B cell (primary cell): Measurements from ENCODE around the gene PRORP. TPM values are rescaled to one million over a fixed set of nuclear protein-coding genes. Genes with fewer than 3 reads are reported as not detected.

Source experiments
- ATAC-seq: fragments of 200-7000 bp; cut with Tn5 transposase; one replicate; pipeline ENCODE4 v1.10.0; 2021; ENCODE audit warnings: low read depth, mild to moderate bottlenecking, moderate number of reproducible peaks, moderate library complexity
- CTCF ChIA-PET: fragments of 350-600 bp; sonication (Branson Sonifier 250); formaldehyde crosslinking; loops from one replicate; lab custom pipeline; 2021; ENCODE audit warnings: antibody characterized with exemption, inconsistent platforms; lab: Charles Lee
- POLR2A ChIA-PET: fragments of 350-600 bp; sonication (Branson Sonifier 250); formaldehyde crosslinking; loops from one replicate; lab custom pipeline; 2021; ENCODE audit warnings: antibody characterized with exemption; lab: Charles Lee
- DNase-seq: peaks from one replicate; pipeline ENCODE4 v3.0.0; 2013
- H2AFZ ChIP-seq: 2 replicates; pipeline ENCODE4 v1.6.1; 2012; ENCODE audit warnings: mild to moderate bottlenecking, low read depth, low read length; ENCODE audit not compliant: insufficient read depth, poor library complexity, severe bottlenecking
- H3K27ac ChIP-seq, 2 donors: 1 replicate in 1 of 2; 2 replicates in 1 of 2; pipeline ENCODE4 v1.5.1; 2012 to 2013; ENCODE audit warnings: low read length in 2 of 2, mild to moderate bottlenecking in 2 of 2, moderate library complexity in 1 of 2
- H3K27me3 ChIP-seq, 4 experiments: fragments of 200-600 bp in 1 of 4; sonication (generic) in 1 of 4; replicated peaks in 1 of 4; 1 replicate in 2 of 4; 2 replicates in 2 of 4; pipeline versions ENCODE4 v1.6.1 to v1.7.0; 2013 to 2016; ENCODE audit warnings: low read length in 3 of 4, mild to moderate bottlenecking in 2 of 4, mixed read lengths in 1 of 4, moderate library complexity in 1 of 4; ENCODE audit not compliant: insufficient read depth in 4 of 4, control insufficient read depth in 3 of 4; ENCODE audit errors: control extremely low read depth in 1 of 4
- H3K36me3 ChIP-seq, 2 experiments: replicated peaks in 1 of 2; 1 replicate in 1 of 2; 2 replicates in 1 of 2; pipeline versions ENCODE4 v1.6.1 to v1.7.1; 2013; ENCODE audit warnings: low read length in 1 of 2; ENCODE audit not compliant: insufficient read depth in 2 of 2, control insufficient read depth in 1 of 2; ENCODE audit errors: control extremely low read depth in 1 of 2, extremely low read depth in 1 of 2
- H3K4me1 ChIP-seq, 2 donors: fragments of 200-600 bp in 1 of 2; sonication (generic) in 1 of 2; 1 replicate in 1 of 2; 2 replicates in 1 of 2; pipeline versions ENCODE4 v1.5.1 to v1.6.1; 2013 to 2017; ENCODE audit warnings: low read length in 2 of 2; ENCODE audit not compliant: control insufficient read depth in 2 of 2, insufficient read depth in 2 of 2
- H3K4me2 ChIP-seq: replicated peaks from 2 replicates; pipeline ENCODE3; 2012; ENCODE audit warnings: mild to moderate bottlenecking, low read depth, low read length; ENCODE audit not compliant: poor library complexity, severe bottlenecking
- H3K4me3 ChIP-seq, 5 experiments: fragments of 200-600 bp in 1 of 5; sonication (generic) in 1 of 5; 1 replicate in 3 of 5; 2 replicates in 2 of 5; pipeline versions ENCODE4 v1.5.1 to v1.7.0; 2011 to 2016; ENCODE audit warnings: low read length in 4 of 5, mild to moderate bottlenecking in 4 of 5, low read depth in 2 of 5, control low read depth in 1 of 5, moderate library complexity in 1 of 5; ENCODE audit not compliant: insufficient read depth in 1 of 5; ENCODE audit errors: control extremely low read depth in 1 of 5, extremely low read depth in 1 of 5
- H3K79me2 ChIP-seq: fragments of 200-600 bp; sonication (generic); one replicate; pipeline ENCODE4 v1.6.0; 2016; ENCODE audit warnings: low read length; ENCODE audit not compliant: control insufficient read depth, insufficient read depth
- H3K9ac ChIP-seq: fragments of 200-600 bp; sonication (generic); 2 replicates; pipeline ENCODE4 v1.6.1; 2017; ENCODE audit warnings: mild to moderate bottlenecking, low read length, moderate library complexity
- H3K9me3 ChIP-seq, 3 donors: one replicate each; pipeline versions ENCODE4 v1.6.1 to v1.7.1; 2013; ENCODE audit warnings: low read length in 2 of 3; ENCODE audit not compliant: control insufficient read depth in 2 of 3, insufficient read depth in 1 of 3; ENCODE audit errors: control extremely low read depth in 1 of 3
- H4K20me1 ChIP-seq: 2 replicates; pipeline ENCODE4 v1.6.0; 2012; ENCODE audit warnings: mild to moderate bottlenecking, low read length; ENCODE audit not compliant: insufficient read depth, control insufficient read depth, poor library complexity, severe bottlenecking
- H3K27ac Mint-ChIP-seq: one replicate; pipeline ENCODE4 v1.8.0; 2021; ENCODE audit warnings: mixed read lengths
- H3K27me3 Mint-ChIP-seq: one replicate; pipeline ENCODE4 v1.8.0; 2021; ENCODE audit warnings: mixed read lengths
- H3K4me1 Mint-ChIP-seq: one replicate; pipeline ENCODE4 v1.8.0; 2021; ENCODE audit warnings: mixed read lengths
- H3K4me3 Mint-ChIP-seq: one replicate; pipeline ENCODE4 v1.8.0; 2021; ENCODE audit warnings: mixed read lengths
- H3K9me3 Mint-ChIP-seq: one replicate; pipeline ENCODE4 v1.8.0; 2022; ENCODE audit warnings: mixed read lengths; ENCODE audit not compliant: insufficient read depth
- EZH2 ChIP-seq: IDR thresholded peaks from 2 replicates; pipeline ENCODE4 v1.6.1; 2012; ENCODE audit warnings: borderline replicate concordance, low read depth, mild to moderate bottlenecking, moderate library complexity, low read length; ENCODE audit not compliant: insufficient read depth, poor library complexity, severe bottlenecking
- WGBS: methylation state at CpG from one replicate; pipeline ENCODE4 v1.1.5; 2013; ENCODE audit warnings: missing lambda C conversion rate; ENCODE audit not compliant: insufficient coverage; 5-methylcytosine and 5-hydroxymethylcytosine counted together
- intact Hi-C: fragments of 100-400 bp; cut with micrococcal nuclease; formaldehyde crosslinking; loops from one replicate; pipeline ENCODE4 v1.10.0; 2022
- polyA plus RNA-seq: library from polyadenylated mRNA; depleted of rRNA; stranded (reverse); fragments of >200 nt; gene quantifications from 2 replicates; pipeline ENCODE4 v1.2.3, GENCODE V29; 2012
- total RNA-seq, 2 donors: library from RNA; stranded (reverse); fragments of 120-200 nt in 1 of 2; gene quantifications; 1 replicate in 1 of 2; 2 replicates in 1 of 2; pipeline versions ENCODE4 v1.2.3 to v1.2.4, GENCODE V29; 2013 to 2022
- TF ChIP-seq, protein P1 (sequence below): fragments of 200-600 bp; IDR thresholded peaks from one replicate; pipeline ENCODE4 v1.8.0; 2022; ENCODE audit warnings: antibody characterized with exemption, mild to moderate bottlenecking

PRORP gene
- total and polyA plus RNA-seq, 2 donors (not counting 1 experiment from before 2014, with no cell fraction given): 15.0 to 16.4 TPM

DNA sequence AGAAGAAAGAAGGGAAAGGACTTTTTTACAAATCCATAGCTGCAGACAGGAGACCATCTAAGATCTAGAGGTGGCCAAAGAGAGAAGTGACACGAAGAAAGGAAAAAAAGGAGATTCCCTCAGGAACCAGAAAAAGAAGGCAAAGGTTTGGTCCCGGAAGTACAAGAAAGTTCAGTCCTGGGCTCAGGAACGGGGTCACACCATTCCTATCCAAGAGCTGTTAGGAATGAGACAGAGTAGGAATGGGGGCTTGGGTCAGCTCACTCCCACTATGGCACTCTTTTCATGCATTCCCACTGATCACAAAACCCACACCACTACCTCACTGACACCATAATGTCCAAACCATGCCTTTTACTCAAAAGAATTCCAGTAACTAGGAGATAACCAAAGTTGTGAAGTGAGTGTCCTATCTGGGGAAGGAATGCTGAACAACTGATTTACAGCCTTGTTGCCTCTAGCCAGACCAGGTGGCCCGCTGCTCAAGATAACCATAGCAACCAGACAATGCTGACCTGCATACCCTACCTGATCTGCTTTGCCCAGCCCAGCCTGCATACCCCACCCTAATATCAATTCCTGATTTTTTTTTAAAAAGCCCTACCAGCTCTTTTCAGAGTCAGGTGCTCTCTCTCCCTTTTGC, 8.9 kb upstream of the PRORP start:
- Histone ChIP-seq H3K4me1 (no peaks in the 10 kb centered on the region), H3K4me2 (no peak overlapping the region), H3K27me3 (no peaks in the 10 kb centered on the region), H3K79me2 (peaks cover 38% of the 10 kb centered on the region), H3K9me3 (peaks cover 0 to 4% (median 1%) of the 10 kb centered on the region in 3 donors), H3K9ac (no peak overlapping the region), H4K20me1 (peaks cover 41% of the 10 kb centered on the region), H3K27ac (no peak overlapping the region), H3K4me3 (no peak overlapping the region), H3K36me3 (peaks cover 18 to 62% of the 10 kb centered on the region in 2 experiments), H2AFZ (no peak overlapping the region)
- H3K27ac Mint-ChIP-seq: no peak overlapping the region
- TF ChIP-seq, protein P1, sequence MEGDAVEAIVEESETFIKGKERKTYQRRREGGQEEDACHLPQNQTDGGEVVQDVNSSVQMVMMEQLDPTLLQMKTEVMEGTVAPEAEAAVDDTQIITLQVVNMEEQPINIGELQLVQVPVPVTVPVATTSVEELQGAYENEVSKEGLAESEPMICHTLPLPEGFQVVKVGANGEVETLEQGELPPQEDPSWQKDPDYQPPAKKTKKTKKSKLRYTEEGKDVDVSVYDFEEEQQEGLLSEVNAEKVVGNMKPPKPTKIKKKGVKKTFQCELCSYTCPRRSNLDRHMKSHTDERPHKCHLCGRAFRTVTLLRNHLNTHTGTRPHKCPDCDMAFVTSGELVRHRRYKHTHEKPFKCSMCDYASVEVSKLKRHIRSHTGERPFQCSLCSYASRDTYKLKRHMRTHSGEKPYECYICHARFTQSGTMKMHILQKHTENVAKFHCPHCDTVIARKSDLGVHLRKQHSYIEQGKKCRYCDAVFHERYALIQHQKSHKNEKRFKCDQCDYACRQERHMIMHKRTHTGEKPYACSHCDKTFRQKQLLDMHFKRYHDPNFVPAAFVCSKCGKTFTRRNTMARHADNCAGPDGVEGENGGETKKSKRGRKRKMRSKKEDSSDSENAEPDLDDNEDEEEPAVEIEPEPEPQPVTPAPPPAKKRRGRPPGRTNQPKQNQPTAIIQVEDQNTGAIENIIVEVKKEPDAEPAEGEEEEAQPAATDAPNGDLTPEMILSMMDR: no peak
- peaks cover 14% of the 10 kb centered on the region for H3K4me1 Mint-ChIP-seq
- POLR2A ChIA-PET: no interaction called here
- ATAC-seq (no peak), DNase-seq (no peak)
- peaks cover 2% of the 10 kb centered on the region for H3K9me3 Mint-ChIP-seq
- CTCF ChIA-PET: interaction anchor here (1.2 to 1.7 kb wide), 2 partner anchors 27 to 302 kb away, joined by 3 to 6 read pairs; no protein-coding TSS in a partner anchor
- no peak overlapping the region for H3K4me3 Mint-ChIP-seq
- intact Hi-C loops: no loop called here
- no peaks in the 10 kb centered on the region for H3K27me3 Mint-ChIP-seq
- WGBS: 92% methylated on average over 2 of the region's 4 CpGs

DNA sequence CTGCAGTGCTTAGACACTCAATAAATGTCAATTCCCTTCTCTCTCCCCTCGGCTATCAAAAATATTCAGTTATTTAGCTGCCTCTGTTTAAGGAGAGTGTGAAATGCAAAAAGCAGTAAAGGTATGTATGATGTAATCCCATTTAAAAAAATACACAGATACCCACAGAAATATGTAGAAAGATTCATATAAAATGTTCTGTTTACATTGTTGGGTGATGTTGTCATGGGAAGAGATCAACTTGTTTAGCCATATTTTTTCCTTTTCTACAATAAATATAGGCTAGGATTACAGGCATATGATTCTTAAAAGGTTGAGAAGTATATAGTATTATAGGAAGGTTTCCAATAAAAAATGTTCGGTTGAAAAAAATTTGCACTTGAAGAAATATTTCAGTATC, 8.3 kb upstream of the PRORP start:
- Mint-ChIP-seq H3K9me3 (peaks cover 2% of the 10 kb centered on the region), H3K27me3 (no peaks in the 10 kb centered on the region), H3K4me3 (no peak overlapping the region), H3K27ac (no peak overlapping the region), H3K4me1 (peaks cover 18% of the 10 kb centered on the region)
- intact Hi-C loops: no loop called here
- TF ChIP-seq, protein P1: no peak
- no peak for TF ChIP-seq EZH2
- POLR2A ChIA-PET: no interaction called here
- no peaks in the 10 kb centered on the region for H3K27me3 ChIP-seq
- no peaks in the 10 kb centered on the region for H3K4me1 ChIP-seq
- no peak overlapping the region for H3K27ac ChIP-seq
- H3K36me3 ChIP-seq: peaks cover 18 to 62% of the 10 kb centered on the region in 2 experiments
- no peak for DNase-seq
- H3K4me2 ChIP-seq: no peak overlapping the region
- H3K9me3 ChIP-seq: peaks cover 0 to 4% (median 1%) of the 10 kb centered on the region in 3 donors
- H3K9ac ChIP-seq: no peak overlapping the region
- H3K79me2 ChIP-seq: peaks cover 44% of the 10 kb centered on the region
- CTCF ChIA-PET: interaction anchor here (1.2 to 1.7 kb wide), 2 partner anchors 27 to 301 kb away, joined by 3 to 6 read pairs; no protein-coding TSS in a partner anchor
- no peak overlapping the region for H3K4me3 ChIP-seq
- no peak overlapping the region for H2AFZ ChIP-seq
- peaks cover 41% of the 10 kb centered on the region for H4K20me1 ChIP-seq
- no CpG with 5 or more reads among the region's 2 CpGs for WGBS
- no peak for ATAC-seq
